IPS-15b (cell line): ENCODE results near the gene FBXO10.

ENCODE experiments used
- H3K27me3 ChIP-seq: one replicate; pipeline ENCODE4 v1.6.1; 2013; ENCODE audit warnings: low read length; ENCODE audit not compliant: control insufficient read depth, insufficient read depth
- H3K36me3 ChIP-seq: one replicate; pipeline ENCODE4 v1.6.1; 2013; ENCODE audit warnings: low read length; ENCODE audit not compliant: control insufficient read depth, insufficient read depth
- H3K4me1 ChIP-seq: one replicate; pipeline ENCODE4 v1.6.1; 2013; ENCODE audit warnings: mild to moderate bottlenecking, low read length; ENCODE audit not compliant: control insufficient read depth, insufficient read depth
- H3K4me3 ChIP-seq: one replicate; pipeline ENCODE4 v1.5.1; 2013; ENCODE audit warnings: low read depth, low read length
- H3K9ac ChIP-seq: one replicate; pipeline ENCODE4 v1.6.1; 2013; ENCODE audit warnings: low read depth, mild to moderate bottlenecking, low read length
- H3K9me3 ChIP-seq: one replicate; pipeline ENCODE4 v1.6.1; 2013; ENCODE audit warnings: mild to moderate bottlenecking, low read length; ENCODE audit not compliant: control insufficient read depth, insufficient read depth

FBXO10 gene

GRCh38 chr9:37508135-37508833, 67.9 kb downstream of the FBXO10 start:
- H3K4me1 ChIP-seq = no peaks in the 10 kb centered on the region
- peaks cover 16% of the 10 kb centered on the region for H3K36me3 ChIP-seq
- H3K9ac ChIP-seq = no peak overlapping the region
- H3K4me3 ChIP-seq = no peak overlapping the region
- H3K27me3 ChIP-seq = no peaks in the 10 kb centered on the region
- no peaks in the 10 kb centered on the region for H3K9me3 ChIP-seq

- no peaks in the 10 kb centered on the region for H3K27me3 ChIP-seq
- no peaks in the 10 kb centered on the region for H3K9me3 ChIP-seq
- no peak overlapping the region for H3K4me3 ChIP-seq
- H3K4me1 ChIP-seq = no peaks in the 10 kb centered on the region
- peaks cover 20% of the 10 kb centered on the region for H3K36me3 ChIP-seq
- H3K9ac ChIP-seq = no peak overlapping the region
Observed at GRCh38 chr9:37507566-37508134, 68.5 kb downstream of the FBXO10 start.

GRCh38 chr9:37504605-37505004, 71.6 kb downstream of the FBXO10 start:
- no peaks in the 10 kb centered on the region for H3K27me3 ChIP-seq
- H3K4me1 ChIP-seq = no peaks in the 10 kb centered on the region
- H3K4me3 ChIP-seq = no peak overlapping the region
- peaks cover 40% of the 10 kb centered on the region for H3K36me3 ChIP-seq
- H3K9me3 ChIP-seq = no peaks in the 10 kb centered on the region
- no peak overlapping the region for H3K9ac ChIP-seq

GRCh38 chr9:37503736-37504135, 72.4 kb downstream of the FBXO10 start:
- no peaks in the 10 kb centered on the region for H3K4me1 ChIP-seq
- peaks cover 43% of the 10 kb centered on the region for H3K36me3 ChIP-seq

GRCh38 chr9:37501957-37502596, 74.1 kb downstream of the FBXO10 start:
- H3K4me3 ChIP-seq = no peak overlapping the region
- H3K27me3 ChIP-seq = no peaks in the 10 kb centered on the region
- H3K4me1 ChIP-seq = no peaks in the 10 kb centered on the region
- H3K9me3 ChIP-seq = no peaks in the 10 kb centered on the region
- peaks cover 46% of the 10 kb centered on the region for H3K36me3 ChIP-seq
- no peak overlapping the region for H3K9ac ChIP-seq

More at GRCh38 chr9:37503736-37504135, 72.4 kb downstream of the FBXO10 start:
- no peaks in the 10 kb centered on the region for H3K9me3 ChIP-seq
- H3K4me3 ChIP-seq = no peak overlapping the region
- H3K27me3 ChIP-seq = no peaks in the 10 kb centered on the region
- H3K9ac ChIP-seq = no peak overlapping the region

- H3K36me3 ChIP-seq = peaks cover 52% of the 10 kb centered on the region
- H3K27me3 ChIP-seq = no peaks in the 10 kb centered on the region
- no peaks in the 10 kb centered on the region for H3K4me1 ChIP-seq
- no peaks in the 10 kb centered on the region for H3K9me3 ChIP-seq
- no peak overlapping the region for H3K4me3 ChIP-seq
- H3K9ac ChIP-seq = no peak overlapping the region
Observed at GRCh38 chr9:37499297-37499696, 76.9 kb downstream of the FBXO10 start.

- Histone ChIP-seq H3K4me3 (no peak overlapping the region), H3K9me3 (no peaks in the 10 kb centered on the region), H3K36me3 (peaks cover 55% of the 10 kb centered on the region), H3K4me1 (no peaks in the 10 kb centered on the region), H3K9ac (no peak overlapping the region), H3K27me3 (no peaks in the 10 kb centered on the region)
Observed at GRCh38 chr9:37498457-37498856, 77.7 kb downstream of the FBXO10 start.

- H3K9me3 ChIP-seq = no peaks in the 10 kb centered on the region
- H3K4me3 ChIP-seq = no peak overlapping the region
- peaks cover 54% of the 10 kb centered on the region for H3K36me3 ChIP-seq
- no peaks in the 10 kb centered on the region for H3K4me1 ChIP-seq
- H3K9ac ChIP-seq = no peak overlapping the region
- H3K27me3 ChIP-seq = no peaks in the 10 kb centered on the region
Observed at GRCh38 chr9:37497320-37497719, 78.9 kb downstream of the FBXO10 start.

- Histone ChIP-seq H3K9me3 (no peaks in the 10 kb centered on the region), H3K9ac (no peak overlapping the region), H3K27me3 (no peaks in the 10 kb centered on the region), H3K36me3 (peaks cover 44% of the 10 kb centered on the region), H3K4me1 (no peaks in the 10 kb centered on the region), H3K4me3 (no peak overlapping the region)
Observed at GRCh38 chr9:37496020-37496419, 80.2 kb downstream of the FBXO10 start.

- Histone ChIP-seq H3K36me3 (peaks cover 39% of the 10 kb centered on the region), H3K4me1 (no peaks in the 10 kb centered on the region), H3K9me3 (no peaks in the 10 kb centered on the region), H3K27me3 (no peaks in the 10 kb centered on the region), H3K9ac (no peak overlapping the region), H3K4me3 (no peak overlapping the region)
Observed at GRCh38 chr9:37495571-37495970, 80.6 kb downstream of the FBXO10 start.

- H3K36me3 ChIP-seq = peaks cover 32% of the 10 kb centered on the region
- no peak overlapping the region for H3K4me3 ChIP-seq
Observed at GRCh38 chr9:37491939-37492338, 84.2 kb downstream of the FBXO10 start.

More at GRCh38 chr9:37491939-37492338, 84.2 kb downstream of the FBXO10 start:
- Histone ChIP-seq H3K27me3 (no peaks in the 10 kb centered on the region), H3K9ac (no peak overlapping the region), H3K4me1 (no peaks in the 10 kb centered on the region), H3K9me3 (no peaks in the 10 kb centered on the region)
